ENCODE results near the gene PAPPA2.

Gene PAPPA2

DNA sequence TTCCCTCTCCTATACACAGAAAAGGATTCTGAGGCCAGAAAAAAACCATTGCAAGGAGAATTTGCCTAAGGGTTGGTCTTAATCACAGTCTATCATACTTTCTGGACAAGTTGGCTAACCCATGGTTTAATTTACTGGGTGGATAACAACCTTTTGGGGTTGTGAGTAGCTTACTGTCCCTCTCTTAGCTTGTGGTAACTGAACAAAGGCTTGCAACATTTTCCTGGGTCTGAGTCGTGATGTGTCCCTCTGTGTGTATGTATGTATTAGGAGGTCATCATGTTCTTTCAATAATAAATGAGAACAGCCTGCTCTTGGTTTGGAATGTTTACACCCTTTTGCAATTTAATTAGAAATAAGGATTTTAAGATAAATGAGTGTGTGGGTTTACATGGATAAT is 36.7 kb downstream of the PAPPA2 start:
- no peak for DNase-seq

- no peak for DNase-seq
Measured at GRCh38 chr1:176501599-176501998, 38.6 kb downstream of the PAPPA2 start.

GRCh38 chr1:176504848-176505553 is 42.0 kb downstream of the PAPPA2 start:
- no peak for DNase-seq

DNA sequence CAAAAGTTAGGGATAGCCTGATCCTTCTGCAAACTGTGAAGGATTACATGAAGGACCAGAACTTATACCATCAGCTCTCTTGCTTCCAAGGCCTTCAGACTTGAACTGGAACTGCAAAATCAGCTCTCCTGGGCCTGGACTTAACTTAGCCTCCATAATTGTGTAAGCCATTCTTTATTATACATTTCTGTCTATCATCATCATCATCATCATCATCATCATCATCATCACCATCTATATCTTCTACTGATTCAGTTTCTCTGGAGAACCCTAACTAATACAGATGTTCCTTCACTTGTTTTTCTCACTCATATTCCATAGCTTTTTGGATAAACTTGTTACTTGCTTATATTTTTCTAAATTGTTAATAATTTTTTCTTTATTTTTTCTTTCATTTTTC is 50.0 kb downstream of the PAPPA2 start:
- DNase-seq: no peak

- DNase-seq: no peak
Measured at GRCh38 chr1:176515310-176515709, 52.3 kb downstream of the PAPPA2 start.

GRCh38 chr1:176517484-176517883 is 54.5 kb downstream of the PAPPA2 start:
- DNase-seq: no peak

GRCh38 chr1:176521211-176521610 is 58.2 kb downstream of the PAPPA2 start:
- no peak for DNase-seq

GRCh38 chr1:176522310-176522845 is 59.4 kb downstream of the PAPPA2 start:
- no peak for DNase-seq

DNA sequence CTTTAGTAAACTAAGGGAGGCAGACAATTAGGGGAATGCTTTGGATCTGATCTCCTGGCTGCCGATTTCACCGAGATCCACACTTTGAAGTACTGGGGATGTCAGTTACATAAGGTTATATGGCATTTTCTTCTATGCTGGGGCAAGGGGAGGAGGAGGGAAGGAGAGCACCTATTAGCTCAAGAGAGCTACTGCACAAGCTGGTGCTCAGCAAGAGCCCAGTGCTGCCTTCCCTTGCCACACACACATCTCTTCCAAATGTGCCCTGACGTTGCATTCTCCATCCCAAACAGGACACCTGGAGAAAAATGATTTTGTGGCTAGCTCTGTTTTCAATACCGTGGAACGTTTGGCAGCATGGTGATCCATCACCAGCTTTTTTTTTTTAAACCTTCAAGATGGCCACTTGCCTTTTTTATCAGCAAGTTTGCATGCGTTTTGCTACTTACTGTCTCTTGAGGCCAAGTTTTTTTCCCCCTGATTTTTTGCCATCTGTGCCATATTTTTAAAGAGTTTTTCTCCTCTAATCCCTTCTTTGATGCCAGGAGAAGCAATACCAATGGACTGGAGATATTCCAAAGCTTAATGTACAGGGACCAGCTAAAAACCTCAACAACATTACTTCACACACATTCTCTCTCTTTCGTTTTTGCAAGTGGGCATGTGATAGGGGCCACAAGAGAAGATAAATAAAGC is 66.6 kb downstream of the PAPPA2 start:
- no peak for DNase-seq

GRCh38 chr1:176531036-176531435 is 68.1 kb downstream of the PAPPA2 start:
- no peak for DNase-seq

GRCh38 chr1:176531921-176532897 is 69.2 kb downstream of the PAPPA2 start:
- DNase-seq: no peak

- DNase-seq: no peak
Measured at GRCh38 chr1:176533020-176533419, 70.0 kb downstream of the PAPPA2 start.

GRCh38 chr1:176536588-176536987 is 73.6 kb downstream of the PAPPA2 start:
- no peak for DNase-seq

DNA sequence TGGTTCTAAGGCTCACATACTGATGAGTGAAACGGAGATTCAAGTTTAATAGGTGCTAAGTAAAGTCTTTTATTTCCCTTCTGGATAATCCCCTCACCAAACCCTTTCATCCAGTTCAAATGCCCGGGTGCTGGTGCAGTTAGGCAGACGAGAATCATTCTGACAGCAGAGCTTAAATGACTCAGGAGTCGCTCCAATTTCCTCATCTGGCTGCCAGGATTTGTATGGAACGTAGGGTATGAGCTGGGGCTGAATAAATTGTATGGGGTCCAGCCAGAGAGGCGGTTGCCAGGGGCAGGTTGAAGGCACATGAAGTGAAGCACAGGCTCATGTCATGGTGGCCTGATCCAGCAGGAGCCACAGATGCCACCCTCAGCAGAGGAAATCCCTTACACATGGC is 76.0 kb downstream of the PAPPA2 start:
- no peak for DNase-seq

DNA sequence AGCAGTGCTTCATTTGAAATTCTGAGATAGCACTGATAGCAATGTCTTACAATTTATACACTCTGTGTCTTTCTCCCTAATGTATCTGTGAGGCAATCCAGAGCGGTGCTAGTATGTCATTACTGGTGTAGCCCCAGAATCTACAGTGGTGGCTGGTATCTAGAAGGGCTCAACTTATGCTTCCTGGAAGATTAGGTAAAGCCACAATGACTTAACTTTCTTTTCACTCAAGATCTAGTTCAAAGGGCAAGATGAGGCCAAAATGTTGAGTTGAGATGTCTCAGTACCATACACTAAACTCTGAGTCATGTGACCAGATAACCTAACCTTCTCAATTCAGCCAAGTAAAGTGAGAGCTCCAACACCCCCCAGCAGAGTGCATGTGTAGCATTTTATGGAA is 77.5 kb downstream of the PAPPA2 start:
- no peak for DNase-seq

DNA sequence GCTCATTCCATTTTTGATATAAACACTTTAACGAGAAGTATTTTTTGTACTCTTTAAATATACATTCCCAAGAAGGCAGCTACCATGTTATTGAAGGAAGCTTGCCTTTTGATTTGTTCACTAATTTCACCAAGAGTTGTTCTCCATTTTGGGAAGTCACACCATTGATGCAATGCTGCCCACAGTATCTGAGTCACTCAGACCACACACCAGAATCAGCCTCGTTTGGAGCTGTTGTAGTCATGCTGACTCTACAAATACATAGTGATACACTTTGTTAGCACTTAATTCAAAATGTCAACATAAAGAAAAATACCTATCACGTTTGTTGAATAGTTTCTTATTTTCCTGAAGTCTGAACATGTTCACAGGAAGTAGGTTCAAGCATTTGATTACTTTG is 78.7 kb downstream of the PAPPA2 start:
- DNase-seq: no peak

DNA sequence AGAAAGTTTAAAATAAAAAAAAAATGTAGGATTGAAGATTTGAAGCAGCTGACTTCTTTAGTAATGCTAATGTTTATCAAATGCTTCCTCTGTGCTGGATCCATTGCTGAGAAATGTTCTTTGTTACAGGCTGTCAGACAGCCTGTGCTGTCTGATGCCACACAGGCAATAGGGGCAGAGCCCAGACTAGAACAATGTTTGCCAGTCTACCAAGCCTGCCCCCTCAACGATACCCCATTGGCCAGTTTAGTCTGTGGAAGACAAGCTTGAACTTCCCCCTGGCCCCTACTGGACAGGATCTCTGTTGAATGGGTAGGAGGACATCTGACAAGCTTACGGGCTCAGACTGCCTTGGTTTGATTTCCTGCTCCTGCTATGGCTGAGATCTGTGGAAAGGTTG is 79.4 kb downstream of the PAPPA2 start:
- no peak for DNase-seq

DNA sequence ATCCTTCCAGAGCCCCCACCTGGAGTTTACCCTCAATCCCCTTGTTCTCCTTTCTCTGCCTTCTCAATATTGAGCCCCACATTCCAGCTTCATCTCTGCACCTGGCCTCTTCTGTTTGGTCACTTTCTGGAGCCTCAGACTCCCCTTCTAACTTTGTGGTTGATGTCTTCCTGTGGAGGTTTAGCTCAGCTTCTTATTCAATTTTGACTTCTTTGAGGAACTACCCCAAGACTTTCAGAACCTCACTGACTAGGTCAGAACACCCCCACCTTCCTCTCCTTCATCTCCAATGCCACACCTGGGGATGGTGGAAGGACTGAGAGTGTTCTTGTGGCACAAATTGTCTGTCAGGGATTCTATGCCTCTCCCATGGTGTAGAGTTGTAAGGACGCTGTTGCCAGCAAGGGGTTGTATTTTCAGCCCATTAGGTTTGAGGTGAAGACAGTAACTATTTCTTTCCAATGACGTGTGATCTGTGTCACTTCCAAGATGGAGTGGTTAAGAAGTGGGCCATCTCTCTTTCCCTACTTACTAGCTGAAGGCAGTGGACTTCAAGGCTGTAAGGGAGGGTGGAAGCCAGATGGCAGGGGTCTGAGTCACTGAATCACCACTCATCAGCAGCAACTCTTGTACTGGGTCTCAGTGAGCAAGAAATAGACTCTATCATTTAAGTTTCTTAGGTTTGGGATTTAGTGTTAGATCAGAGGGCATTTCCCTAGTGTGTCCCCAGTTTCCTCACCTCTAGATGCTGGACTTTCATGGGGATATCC is 80.6 kb downstream of the PAPPA2 start:
- DNase-seq: no peak

GRCh38 chr1:176545034-176545639 is 82.2 kb downstream of the PAPPA2 start:
- no peak for DNase-seq

DNA sequence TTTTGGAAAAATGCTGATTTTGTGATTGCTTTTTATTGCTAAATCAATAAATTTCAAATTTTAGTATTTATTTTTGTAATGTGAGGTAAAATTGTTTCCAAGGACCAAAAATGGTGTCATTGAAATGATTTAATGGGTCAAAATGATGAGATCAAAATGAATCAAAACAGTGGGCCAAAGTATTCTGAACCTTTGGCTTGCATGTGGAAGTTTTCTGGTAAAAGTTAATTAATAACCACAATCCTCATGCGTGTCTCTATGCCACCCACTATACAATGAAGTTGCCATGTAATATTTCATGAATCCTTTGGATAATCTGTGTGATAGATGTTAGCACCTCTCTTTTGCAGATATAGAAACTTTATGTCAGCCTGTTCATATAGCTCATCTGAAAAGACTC is 83.8 kb downstream of the PAPPA2 start:
- no peak for DNase-seq

DNA sequence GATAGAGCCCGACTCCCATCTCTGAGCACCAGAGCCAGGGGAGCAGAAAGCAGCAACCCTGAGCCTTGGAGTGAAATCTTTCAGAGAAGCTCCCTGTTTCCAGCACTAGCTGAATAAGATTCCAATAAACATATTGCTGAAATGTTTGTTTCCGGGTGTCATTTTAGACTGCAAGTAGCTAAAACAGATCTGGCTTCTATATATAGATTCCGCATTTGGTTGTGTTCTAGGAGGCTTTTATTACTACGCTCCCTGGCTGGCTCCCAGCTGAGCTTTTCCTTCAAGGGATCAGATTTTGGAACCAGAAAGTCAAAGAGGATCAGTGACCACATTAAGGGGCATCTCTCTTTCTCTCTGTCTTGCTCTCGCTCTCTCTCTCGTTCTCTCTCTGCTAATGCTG is 88.2 kb downstream of the PAPPA2 start:
- no peak for DNase-seq
